HG03575 (cell line): ENCODE measurements around the gene NIPA2.

ENCODE experiments used
- ATAC-seq: cut with Tn5 transposase; IDR thresholded peaks from one replicate; pipeline ENCODE4 v1.9.1; 2021; ENCODE audit not compliant: unreplicated experiment, insufficient number of reproducible peaks, low FRiP score; ENCODE audit errors: extremely low read depth

Gene NIPA2

DNA sequence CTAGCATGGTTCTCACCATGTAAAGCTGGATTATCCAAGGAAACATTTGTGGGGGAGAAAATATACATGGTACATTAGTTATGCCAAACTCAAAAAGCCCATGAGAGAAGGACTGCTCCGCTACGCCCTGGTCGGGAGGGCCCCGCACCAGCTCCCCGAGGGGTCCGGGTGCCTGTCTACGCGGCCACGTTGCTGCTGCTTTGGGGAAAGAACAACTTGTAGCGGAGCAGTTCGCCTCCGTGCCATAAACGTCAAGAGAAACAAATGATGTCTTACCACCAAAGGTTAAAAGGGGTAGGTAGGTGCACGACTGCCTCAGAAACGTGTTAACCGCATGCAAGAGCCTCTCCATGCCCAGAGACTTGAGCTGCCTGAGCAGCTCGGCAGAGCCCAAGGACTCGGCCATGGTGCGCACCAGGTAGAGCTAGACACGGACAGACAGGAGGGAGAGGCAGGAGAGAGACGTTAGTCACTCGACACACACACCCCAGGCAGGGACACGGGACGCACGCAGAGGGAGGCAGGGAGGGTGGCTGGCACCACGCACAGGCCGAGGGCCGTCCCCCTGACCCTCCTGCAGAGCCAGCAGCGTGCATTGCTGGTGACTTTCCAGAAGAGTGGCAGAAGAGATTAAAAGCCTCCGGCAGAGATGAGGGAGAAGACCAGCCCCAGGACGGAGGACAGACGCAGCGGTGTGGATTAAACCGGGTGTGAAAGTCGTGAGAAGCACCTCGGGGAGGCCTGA, 78.3 kb downstream of the NIPA2 start:
- no peak for ATAC-seq

DNA sequence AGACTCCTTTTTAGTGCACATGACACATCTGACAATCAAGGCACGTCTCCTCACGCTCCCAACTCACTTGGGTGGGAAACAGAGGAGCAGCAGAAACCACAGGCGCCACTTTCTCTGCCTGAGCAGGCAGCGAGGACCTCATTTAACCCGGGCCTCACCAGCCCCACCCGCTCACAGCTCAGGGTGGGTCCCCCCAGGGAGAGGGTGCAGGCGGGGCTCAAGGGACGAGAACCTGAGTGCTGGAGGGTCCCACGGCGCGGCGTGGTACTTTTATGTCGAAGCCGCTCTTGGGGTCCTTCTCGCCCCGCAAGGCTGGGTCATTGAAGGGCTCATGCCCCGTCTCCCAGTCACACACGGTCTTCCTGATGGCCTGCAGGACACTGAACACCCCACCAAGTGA, 79.1 kb downstream of the NIPA2 start:
- ATAC-seq = no peak
